Sigmoid colon (tissue), 7 donors: ENCODE results near the gene TENM4. TPM values are rescaled to one million over a fixed set of nuclear protein-coding genes. Genes with fewer than 3 reads are reported as not detected.

Source experiments
- DNase-seq: peaks from one replicate; pipeline ENCODE4 v3.0.0-alpha.2; 2019
- H3K27ac ChIP-seq, 4 donors: fragments of 200-600 bp; sonication (generic); one replicate each; pipeline ENCODE4 v1.5.1; 2016 to 2019; ENCODE audit warnings: mild to moderate bottlenecking in 1 of 4
- H3K27me3 ChIP-seq, 3 donors: fragments of 200-600 bp; sonication (generic); one replicate each; pipeline ENCODE4 v1.5.1; 2019; ENCODE audit warnings: mild to moderate bottlenecking in 1 of 3
- H3K36me3 ChIP-seq, 4 donors: fragments of 200-600 bp; sonication (generic); one replicate each; pipeline ENCODE4 v1.5.1; 2016 to 2019
- H3K4me1 ChIP-seq, 4 donors: fragments of 200-600 bp; sonication (generic); one replicate each; pipeline ENCODE4 v1.5.1; 2017 to 2019
- H3K4me3 ChIP-seq, 4 donors: fragments of 200-600 bp; sonication (generic); one replicate each; pipeline ENCODE4 v1.5.1; 2017 to 2019; ENCODE audit warnings: mild to moderate bottlenecking in 2 of 4, moderate library complexity in 1 of 4
- H3K9me3 ChIP-seq, 4 donors: fragments of 200-600 bp in 3 of 4; sonication (generic) in 3 of 4; one replicate each; pipeline versions ENCODE4 v1.5.1 to v1.6.1; 2013 to 2019
- CTCF ChIP-seq, 4 experiments: fragments of 450-650 bp in 3 of 4; fragments of 200-600 bp in 1 of 4; IDR thresholded peaks; one replicate each; pipeline ENCODE4 v1.5.1; 2016 to 2019; ENCODE audit warnings: antibody characterized with exemption in 4 of 4, mild to moderate bottlenecking in 3 of 4, moderate library complexity in 2 of 4
- EP300 ChIP-seq, 4 donors: sonication (generic); formaldehyde crosslinking; IDR thresholded peaks; one replicate each; pipeline ENCODE4 v1.6.1; 2017; ENCODE audit warnings: antibody characterized with exemption in 4 of 4
- POLR2A ChIP-seq, 2 donors: fragments of 450-650 bp; IDR thresholded peaks; one replicate each; pipeline ENCODE4 v1.6.1; 2016; ENCODE audit warnings: antibody characterized with exemption in 2 of 2, mild to moderate bottlenecking in 2 of 2, moderate library complexity in 2 of 2
- POLR2AphosphoS5 ChIP-seq, 4 donors: sonication (generic); formaldehyde crosslinking; IDR thresholded peaks; one replicate each; pipeline ENCODE4 v1.6.1; 2017; ENCODE audit warnings: antibody characterized with exemption in 4 of 4
- WGBS, 2 donors: extraction: QIAGEN DNeasy Blood & Tissue Kit; methylation state at CpG; one replicate each; pipeline ENCODE4 v1.1.7; 2013; 5-methylcytosine and 5-hydroxymethylcytosine counted together
- intact Hi-C: fragments of 100-400 bp; cut with DNase I; formaldehyde crosslinking; loops from one replicate; pipeline ENCODE4 v1.15.1; 2023
- polyA plus RNA-seq, 3 donors: library from polyadenylated mRNA; stranded (reverse); fragments of 200-250 nt; gene quantifications; one replicate each; pipeline ENCODE4 v1.2.3, GENCODE V29; 2013
- total RNA-seq, 4 donors: library from RNA; depleted of rRNA; stranded (reverse); fragments of >200 nt; gene quantifications; one replicate each; pipeline ENCODE4 v1.1.0, GENCODE V29; 2016
- donor health status: healthy with polysubstance abuse.
- donor health status: Bipolar disorder and iron deficiency.
- donor health status: healthy.

TENM4 gene
- total and polyA plus RNA-seq, 7 donors = 0.23 to 14.6 (median 1.9) TPM; not detected in 1

GRCh38 chr11:78835646-78836045 lies 605.2 kb downstream of the TENM4 start:
- no peak for DNase-seq
- Histone ChIP-seq H3K9me3 (no peaks in the 10 kb centered on the region), H3K4me1 (peaks cover 0 to 23% (median 10%) of the 10 kb centered on the region in 4 donors), H3K4me3 (no peak overlapping the region), H3K27ac (no peak overlapping the region), H3K36me3 (no peaks in the 10 kb centered on the region), H3K27me3 (no peaks in the 10 kb centered on the region)
- TF ChIP-seq EP300 (IDR thresholded peaks at IDR 0.05) (no peak), POLR2AphosphoS5 (IDR thresholded peaks at IDR 0.05) (no peak), CTCF (IDR thresholded peaks at IDR 0.05) (no peak), POLR2A (IDR thresholded peaks at IDR 0.05) (no peak)
- intact Hi-C loops = no loop called here
- WGBS, 2 donors = 89 to 93% methylated on average over 5 of the region's 5 CpGs

- intact Hi-C loops = no loop called here
- 85 to 92% methylated on average over 4 of the region's 4 CpGs for WGBS, 2 donors
- H3K9me3 ChIP-seq = no peaks in the 10 kb centered on the region
- H3K4me1 ChIP-seq = peaks cover 0 to 23% (median 8%) of the 10 kb centered on the region in 4 donors
- DNase-seq = no peak
- H3K27me3 ChIP-seq = no peaks in the 10 kb centered on the region
- H3K36me3 ChIP-seq = no peaks in the 10 kb centered on the region
- H3K4me3 ChIP-seq = no peak overlapping the region
- TF ChIP-seq POLR2A (IDR thresholded peaks at IDR 0.05) = no peak
- no peak overlapping the region for H3K27ac ChIP-seq
Observed at GRCh38 chr11:78834886-78835285, 605.9 kb downstream of the TENM4 start.

GRCh38 chr11:78833237-78833636 lies 607.6 kb downstream of the TENM4 start:
- peak in 2 of 4 donors; percentile 18 to 27 for TF ChIP-seq EP300 (IDR thresholded peaks at IDR 0.05)
- no peak for TF ChIP-seq CTCF (IDR thresholded peaks at IDR 0.05)
- TF ChIP-seq POLR2AphosphoS5 (IDR thresholded peaks at IDR 0.05) = peak in 3 of 4 donors; percentile 8 to 23 (median 9)
- WGBS, 2 donors = 77 to 88% methylated on average over 2 of the region's 2 CpGs
- Histone ChIP-seq H3K27me3 (no peaks in the 10 kb centered on the region), H3K9me3 (no peaks in the 10 kb centered on the region), H3K36me3 (no peaks in the 10 kb centered on the region), H3K27ac (peak overlapping the region in 1 of 4 donors; percentile 35), H3K4me1 (peaks cover 0 to 22% (median 7%) of the 10 kb centered on the region in 4 donors), H3K4me3 (no peak overlapping the region)
- intact Hi-C loops = no loop called here
- DNase-seq = no peak

- no peak overlapping the region for H3K27ac ChIP-seq
- H3K36me3 ChIP-seq = no peaks in the 10 kb centered on the region
- no peak overlapping the region for H3K4me3 ChIP-seq
- no peak for TF ChIP-seq EP300 (IDR thresholded peaks at IDR 0.05)
- TF ChIP-seq POLR2A (IDR thresholded peaks at IDR 0.05) = no peak
- no peak for TF ChIP-seq POLR2AphosphoS5 (IDR thresholded peaks at IDR 0.05)
- no peak for TF ChIP-seq CTCF (IDR thresholded peaks at IDR 0.05)
- WGBS, 2 donors = 73 to 84% methylated on average over 7 of the region's 7 CpGs
- H3K9me3 ChIP-seq = no peaks in the 10 kb centered on the region
- DNase-seq = no peak
- peaks cover 0 to 22% (median 7%) of the 10 kb centered on the region in 4 donors for H3K4me1 ChIP-seq
- H3K27me3 ChIP-seq = no peaks in the 10 kb centered on the region
- intact Hi-C loops = no loop called here
Observed at GRCh38 chr11:78832226-78832947, 608.4 kb downstream of the TENM4 start.

- Histone ChIP-seq H3K9me3 (no peaks in the 10 kb centered on the region), H3K4me1 (peaks cover 0 to 22% (median 7%) of the 10 kb centered on the region in 4 donors), H3K4me3 (no peak overlapping the region), H3K27me3 (no peaks in the 10 kb centered on the region), H3K27ac (no peak overlapping the region), H3K36me3 (no peaks in the 10 kb centered on the region)
- TF ChIP-seq POLR2A (IDR thresholded peaks at IDR 0.05) (no peak), EP300 (IDR thresholded peaks at IDR 0.05) (no peak), POLR2AphosphoS5 (IDR thresholded peaks at IDR 0.05) (no peak), CTCF (IDR thresholded peaks at IDR 0.05) (no peak)
- 89 to 91% methylated on average over 4 of the region's 4 CpGs for WGBS, 2 donors
- intact Hi-C loops = no loop called here
- no peak for DNase-seq
Observed at GRCh38 chr11:78831571-78831970, 609.3 kb downstream of the TENM4 start.
